A673 (cell line): ENCODE measurements around the gene DUSP5.

Experiments used
- CTCF ChIP-seq: fragments of 300-800, 200-600 bp; sonication (generic); conservative IDR thresholded peaks from 2 replicates; pipeline ENCODE4 v1.5.1; 2017; ENCODE audit warnings: low read depth, mild to moderate bottlenecking, antibody characterized with exemption, low read length, moderate library complexity, mixed read lengths
- EZH2 ChIP-seq: fragments of 200-600 bp; sonication (generic); IDR thresholded peaks from 2 replicates; pipeline ENCODE4 v1.6.1; 2017; ENCODE audit warnings: borderline replicate concordance, low read depth, mild to moderate bottlenecking, mixed read lengths, antibody characterized with exemption, low read length; ENCODE audit not compliant: poor library complexity, severe bottlenecking

GRCh38 chr10:110535958-110536891 lies 38.5 kb downstream of the DUSP5 start:
- TF ChIP-seq CTCF (peak; percentile 54), EZH2 (no peak)
